ENCODE measurements around the gene ERI2.
"Not testable (repeated sequence)": the region's sequence is repeated elsewhere in the genome, so short reads cannot be mapped to it uniquely, and the experiment has no call there.

ERI2 gene

DNA sequence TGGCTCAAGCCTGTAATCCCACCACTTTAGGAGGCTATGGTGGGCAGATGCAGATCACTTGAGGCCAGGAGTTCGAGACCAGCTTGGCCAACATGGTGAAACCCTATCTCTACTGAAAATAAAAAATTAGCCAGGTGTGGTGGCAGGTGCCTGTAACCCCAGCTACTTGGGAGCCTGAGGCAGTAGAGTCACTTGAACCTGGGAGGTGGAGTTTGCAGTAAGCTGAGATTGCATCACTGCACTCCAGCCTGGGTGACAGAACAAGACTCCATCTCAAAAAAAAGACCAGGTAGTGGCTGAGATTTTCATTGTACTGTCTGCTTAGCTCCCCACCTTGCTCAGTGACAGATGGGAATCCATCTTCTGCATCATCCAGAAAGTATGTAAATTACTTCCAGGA lies 41.8 kb downstream of the ERI2 start:
- DNase-seq (ENCODE audit: low spot score): not testable (repeated sequence)

DNA sequence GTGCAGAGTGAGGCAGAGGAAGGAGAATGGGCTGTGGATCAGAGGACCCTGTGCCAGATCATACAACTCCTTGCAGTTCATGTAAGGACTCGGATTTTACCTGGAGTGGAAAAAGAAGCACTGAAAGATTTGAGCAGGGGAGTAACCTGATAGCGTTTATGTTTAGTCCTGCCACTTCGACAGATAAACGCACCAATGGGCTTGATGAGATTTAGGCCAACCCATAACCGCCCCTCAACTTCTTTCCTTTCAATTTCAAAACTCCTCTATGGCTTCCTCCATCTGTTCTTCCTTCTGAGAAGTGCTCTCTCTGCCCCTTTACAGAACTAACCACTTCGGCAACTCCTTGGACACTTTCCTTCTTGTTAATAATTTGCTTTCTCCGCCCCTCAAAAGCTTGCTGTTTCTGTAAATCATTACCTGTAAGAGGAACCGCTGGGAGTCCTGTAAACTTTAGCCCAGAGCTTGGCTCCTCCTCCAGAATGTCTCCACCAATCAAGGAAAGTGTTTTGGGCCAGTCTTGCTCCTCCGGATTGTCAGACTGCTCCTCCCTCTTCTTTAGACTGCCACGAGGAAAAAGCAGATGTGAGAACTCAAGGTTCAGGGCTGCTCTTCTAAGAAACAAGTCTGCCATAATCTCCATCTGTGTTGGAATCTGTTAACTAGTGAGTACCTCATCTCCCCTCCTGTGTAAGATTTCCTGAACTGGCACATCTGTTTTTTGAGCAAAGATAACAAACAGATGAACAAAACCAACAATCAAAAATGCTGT lies 42.6 kb downstream of the ERI2 start, which contains the start of gene ACSM3:
TSS of gene ACSM3 (plus strand) at position 554 of the 772 bp plus-strand sequence. CDS start 6,021 bp downstream, outside the sequence.
- DNase-seq (ENCODE audit: low spot score): peak; percentile 75

DNA sequence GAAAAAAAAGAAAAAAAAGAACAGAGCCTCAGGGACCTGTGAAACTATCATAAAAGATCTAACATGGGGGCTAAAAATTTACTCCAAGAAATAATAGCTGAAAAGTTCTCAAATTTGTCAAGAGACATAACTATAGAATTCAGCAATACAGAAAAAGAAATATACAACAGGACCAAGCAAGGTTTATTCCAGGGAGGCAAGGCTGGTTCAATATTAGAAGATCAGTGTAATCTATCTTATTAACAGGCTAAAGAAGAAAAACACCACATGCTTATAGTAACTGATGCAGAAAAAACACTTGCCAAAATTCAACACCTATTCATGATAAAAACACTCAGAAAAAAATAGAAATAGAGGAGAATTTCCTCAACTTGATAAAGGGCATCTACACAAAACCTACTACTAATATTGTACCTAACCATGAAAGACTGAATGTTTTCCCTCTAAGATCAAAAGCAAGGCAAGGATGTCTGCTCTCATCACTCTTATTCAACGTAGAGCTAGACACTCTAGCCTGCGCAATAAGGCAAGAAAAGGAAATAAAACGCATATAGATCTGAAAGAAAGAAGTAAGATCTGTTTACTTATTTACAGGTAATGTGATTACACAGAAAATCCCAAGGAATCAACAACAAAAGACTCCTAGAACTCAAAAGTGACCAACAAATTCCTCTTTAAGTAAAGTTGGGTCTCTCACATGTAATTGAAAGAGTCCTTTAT lies 43.7 kb downstream of the ERI2 start:
- DNase-seq (ENCODE audit: low spot score): no peak

DNA sequence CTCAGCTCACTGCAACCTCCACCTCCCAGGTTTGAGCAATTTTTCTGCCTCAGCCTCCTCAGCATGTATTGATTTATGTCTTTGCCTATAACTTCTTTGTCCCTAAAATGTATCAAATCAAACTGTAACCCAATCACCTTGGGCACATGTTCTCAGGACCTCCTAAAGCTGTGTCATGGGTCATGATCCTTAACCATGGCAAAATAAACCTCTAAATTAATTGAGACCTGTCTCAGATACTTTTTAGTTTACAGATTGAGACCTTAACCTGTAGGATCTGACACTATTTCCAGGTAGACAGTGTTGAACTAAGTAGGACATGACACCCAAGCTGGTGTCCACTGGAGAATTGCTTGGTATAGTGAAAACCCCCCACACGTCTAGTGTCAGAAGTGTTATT lies 45.1 kb downstream of the ERI2 start:
- no peak for DNase-seq (ENCODE audit: low spot score)

DNA sequence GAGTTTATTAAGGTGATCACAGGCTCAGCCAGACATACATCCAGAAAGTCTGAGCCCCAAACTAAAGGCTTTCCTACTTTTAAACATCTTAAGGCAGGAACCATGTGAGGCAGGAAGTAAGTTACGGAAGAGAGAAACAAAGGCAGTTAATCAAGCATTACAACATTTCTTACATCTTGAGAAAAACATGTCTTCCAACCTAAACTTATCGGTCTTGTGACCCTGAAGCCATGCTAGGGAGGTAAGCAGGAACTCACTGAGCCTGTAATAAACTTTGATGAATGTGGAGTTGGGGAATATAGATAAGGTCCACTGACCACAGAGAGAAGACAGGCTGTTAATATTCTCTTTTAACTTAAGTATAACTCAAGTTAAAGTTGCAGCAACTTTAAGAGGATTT lies 45.9 kb downstream of the ERI2 start:
- DNase-seq (ENCODE audit: low spot score): no peak

DNA sequence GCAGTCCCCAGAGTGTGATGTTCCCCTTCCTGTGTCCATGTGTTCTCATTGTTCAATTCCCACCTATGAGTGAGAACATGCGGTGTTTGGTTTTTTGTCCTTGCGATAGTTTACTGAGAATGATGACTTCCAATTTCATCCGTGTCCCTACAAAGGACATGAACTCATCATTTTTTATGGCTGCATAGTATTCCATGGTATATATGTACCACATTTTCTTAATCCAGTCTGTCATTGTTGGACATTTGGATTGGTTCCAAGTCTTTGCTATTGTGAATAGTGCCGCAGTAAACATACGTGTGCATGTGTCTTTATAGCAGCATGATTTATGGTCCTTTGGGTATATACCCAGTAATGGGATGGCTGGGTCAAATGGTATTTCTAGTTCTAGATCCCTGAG lies 50.5 kb downstream of the ERI2 start:
- not testable (repeated sequence) for DNase-seq (ENCODE audit: low spot score)

DNA sequence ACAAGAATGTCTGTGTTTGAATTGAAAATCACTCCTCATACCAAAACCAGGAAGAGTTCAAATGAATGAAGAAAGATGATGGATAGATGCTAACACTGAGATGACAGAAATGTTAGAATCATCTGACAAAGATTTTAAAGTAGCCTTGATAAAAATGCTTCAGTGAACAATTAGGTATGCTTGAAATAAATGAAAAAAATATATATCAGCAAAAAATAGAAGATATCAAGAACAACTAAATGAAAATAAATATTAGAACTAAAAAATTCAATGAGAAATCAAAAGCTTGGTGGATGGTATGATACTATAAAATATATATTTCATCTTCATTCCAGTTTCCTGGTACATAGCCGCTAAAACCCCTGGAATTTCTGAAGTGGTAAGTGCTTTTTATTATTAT lies 51.0 kb downstream of the ERI2 start:
- DNase-seq (ENCODE audit: low spot score): no peak

DNA sequence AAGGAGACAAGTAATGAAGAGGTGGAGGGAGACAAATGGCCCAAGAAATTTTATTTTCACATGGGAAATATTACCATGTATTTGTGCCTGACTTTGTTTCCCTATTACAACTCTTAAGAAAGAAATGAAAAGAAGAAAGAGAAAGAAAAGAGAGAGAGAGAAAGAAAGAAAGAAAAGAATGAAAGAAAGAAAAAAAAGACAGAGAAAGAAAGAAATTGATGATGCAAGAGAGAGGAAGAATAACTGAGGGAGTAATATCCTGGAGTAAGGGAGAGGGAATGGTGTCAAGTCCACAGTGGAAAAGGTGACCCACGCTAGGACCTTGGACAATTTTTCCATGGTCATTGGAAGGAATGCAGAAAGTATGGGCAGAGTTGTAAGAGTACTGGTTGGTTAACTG lies 52.5 kb downstream of the ERI2 start:
- DNase-seq (ENCODE audit: low spot score): no peak

DNA sequence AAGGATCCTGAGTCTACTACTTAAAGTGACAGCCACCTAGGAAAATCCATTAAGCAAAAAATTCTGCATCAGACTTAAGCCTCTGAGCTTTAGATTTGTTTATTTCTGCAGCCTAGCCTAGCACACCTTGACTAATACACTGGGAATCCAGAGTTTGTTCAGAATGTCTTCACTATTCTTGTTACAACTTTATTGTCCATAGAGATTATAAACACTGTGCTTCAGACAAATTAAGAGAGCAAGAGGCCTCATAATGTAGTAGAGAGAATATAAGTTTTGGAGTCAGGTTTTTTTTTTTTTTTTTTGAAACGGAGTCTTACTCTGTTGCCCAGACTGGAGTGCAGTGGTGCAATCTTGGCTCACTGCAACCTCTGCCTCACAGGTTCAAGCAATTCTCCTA lies 55.7 kb downstream of the ERI2 start:
- no peak for DNase-seq (ENCODE audit: low spot score)

DNA sequence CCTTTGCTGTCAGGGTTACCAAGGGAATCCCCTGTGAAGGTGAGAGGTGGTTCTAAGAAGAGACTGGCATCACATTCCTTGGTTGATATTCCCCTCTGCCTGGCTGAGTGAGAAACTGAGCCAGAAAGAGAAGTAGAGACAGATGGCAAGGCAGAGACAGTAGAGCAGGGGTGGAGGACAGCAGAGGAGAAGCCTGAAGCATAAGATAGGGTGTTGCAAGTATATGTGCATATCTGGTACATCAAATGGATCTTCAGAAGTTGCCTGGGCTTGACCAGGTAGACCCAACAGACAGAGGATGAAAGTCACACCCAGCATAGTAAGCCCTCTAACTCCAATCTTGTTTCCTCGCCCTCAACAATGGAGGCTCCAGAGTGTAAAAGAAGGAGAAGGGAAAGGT lies 56.8 kb downstream of the ERI2 start:
- DNase-seq (ENCODE audit: low spot score): no peak

DNA sequence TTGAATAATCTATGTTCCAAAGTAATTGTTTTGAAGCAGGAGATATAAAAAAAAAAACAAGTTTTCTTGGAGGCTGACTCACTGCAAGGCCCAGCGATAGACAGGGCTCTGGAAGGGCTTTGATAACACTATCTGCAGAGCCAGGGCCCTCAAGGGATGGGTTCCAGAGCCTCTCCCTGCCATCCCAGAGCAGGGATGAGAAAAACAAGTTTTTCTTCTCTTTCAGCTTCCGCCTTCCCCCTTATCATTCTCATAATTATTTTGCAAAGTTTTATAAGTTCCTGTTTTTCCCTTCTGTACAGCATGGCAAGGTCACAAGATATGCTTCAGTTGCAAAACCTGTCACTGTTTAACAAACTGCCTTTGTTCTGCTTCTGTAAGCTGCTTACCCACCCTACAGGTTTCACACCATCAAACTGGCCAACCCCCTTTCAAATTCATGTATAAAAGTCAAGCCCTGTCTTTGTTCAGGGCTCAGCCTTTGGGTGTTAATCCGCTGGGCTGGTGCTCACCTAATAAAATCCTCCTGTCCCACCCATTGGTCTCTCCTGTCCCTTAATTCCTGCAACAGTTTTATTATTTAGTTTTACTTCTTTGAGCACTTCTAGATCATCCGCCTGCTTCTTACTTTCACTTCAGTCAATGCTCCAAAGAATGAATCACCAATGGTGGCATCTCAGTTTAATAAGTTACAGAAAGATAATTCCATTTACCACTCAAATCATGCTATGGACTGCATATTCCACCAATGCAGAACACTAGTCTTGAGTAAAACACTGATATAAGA lies 59.0 kb downstream of the ERI2 start:
- DNase-seq (ENCODE audit: low spot score): no peak

DNA sequence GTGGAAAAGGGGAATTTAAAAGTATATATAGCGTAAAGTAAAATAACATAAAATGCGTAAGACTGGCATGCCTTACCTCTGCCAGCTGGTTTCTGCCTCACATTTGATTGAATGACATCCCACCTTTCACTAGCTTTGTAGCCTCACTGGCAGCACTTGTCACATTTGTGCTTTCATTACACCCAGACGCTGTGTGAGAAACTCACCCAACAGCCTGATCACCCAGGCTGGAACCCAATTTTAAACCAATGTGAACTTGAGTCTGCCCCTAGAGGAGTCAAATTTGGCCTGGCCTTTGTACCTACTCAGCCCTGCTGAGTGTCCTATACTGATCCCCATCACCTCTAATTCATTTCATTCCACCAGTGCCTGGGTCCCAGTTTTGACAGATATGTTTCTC lies 59.8 kb downstream of the ERI2 start:
- no peak for DNase-seq (ENCODE audit: low spot score)
